Measurements from ENCODE around the gene ATG4A.

ATG4A gene

DNA sequence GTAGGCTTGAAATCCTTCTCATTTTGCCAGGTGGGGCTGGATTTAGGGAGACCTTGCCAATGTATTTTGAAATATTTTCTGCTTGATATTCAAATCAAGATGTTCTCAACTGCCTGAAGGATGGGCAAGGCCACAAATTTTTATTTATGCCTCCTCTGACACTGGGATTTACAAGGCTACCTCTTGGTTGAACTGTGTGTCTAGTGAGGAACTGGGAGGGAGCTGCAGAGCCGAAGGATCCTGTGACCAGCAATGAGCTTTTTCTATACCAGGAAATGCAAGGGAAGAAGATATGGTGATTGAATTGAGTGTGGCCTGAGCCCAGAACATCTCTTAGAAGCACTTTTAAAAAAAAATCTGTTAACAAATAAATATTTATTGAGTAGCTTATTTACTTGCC lies 31.8 kb upstream of the ATG4A start:
- no peak overlapping the region for H3K4me3 ChIP-seq
- no peak for DNase-seq
- no peaks in the 10 kb centered on the region for H3K9me3 ChIP-seq
- H3K36me3 ChIP-seq, result no peaks in the 10 kb centered on the region
- no peaks in the 10 kb centered on the region for H3K27me3 ChIP-seq
- TF ChIP-seq, protein P1, sequence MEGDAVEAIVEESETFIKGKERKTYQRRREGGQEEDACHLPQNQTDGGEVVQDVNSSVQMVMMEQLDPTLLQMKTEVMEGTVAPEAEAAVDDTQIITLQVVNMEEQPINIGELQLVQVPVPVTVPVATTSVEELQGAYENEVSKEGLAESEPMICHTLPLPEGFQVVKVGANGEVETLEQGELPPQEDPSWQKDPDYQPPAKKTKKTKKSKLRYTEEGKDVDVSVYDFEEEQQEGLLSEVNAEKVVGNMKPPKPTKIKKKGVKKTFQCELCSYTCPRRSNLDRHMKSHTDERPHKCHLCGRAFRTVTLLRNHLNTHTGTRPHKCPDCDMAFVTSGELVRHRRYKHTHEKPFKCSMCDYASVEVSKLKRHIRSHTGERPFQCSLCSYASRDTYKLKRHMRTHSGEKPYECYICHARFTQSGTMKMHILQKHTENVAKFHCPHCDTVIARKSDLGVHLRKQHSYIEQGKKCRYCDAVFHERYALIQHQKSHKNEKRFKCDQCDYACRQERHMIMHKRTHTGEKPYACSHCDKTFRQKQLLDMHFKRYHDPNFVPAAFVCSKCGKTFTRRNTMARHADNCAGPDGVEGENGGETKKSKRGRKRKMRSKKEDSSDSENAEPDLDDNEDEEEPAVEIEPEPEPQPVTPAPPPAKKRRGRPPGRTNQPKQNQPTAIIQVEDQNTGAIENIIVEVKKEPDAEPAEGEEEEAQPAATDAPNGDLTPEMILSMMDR (IDR thresholded peaks at IDR 0.05), result no peak
- H3K4me1 ChIP-seq, result no peaks in the 10 kb centered on the region
- intact Hi-C loops (cut with DNase I; ENCODE audit: low total_unique reads), result no loop called here
- H3K27ac ChIP-seq, result no peak overlapping the region

DNA sequence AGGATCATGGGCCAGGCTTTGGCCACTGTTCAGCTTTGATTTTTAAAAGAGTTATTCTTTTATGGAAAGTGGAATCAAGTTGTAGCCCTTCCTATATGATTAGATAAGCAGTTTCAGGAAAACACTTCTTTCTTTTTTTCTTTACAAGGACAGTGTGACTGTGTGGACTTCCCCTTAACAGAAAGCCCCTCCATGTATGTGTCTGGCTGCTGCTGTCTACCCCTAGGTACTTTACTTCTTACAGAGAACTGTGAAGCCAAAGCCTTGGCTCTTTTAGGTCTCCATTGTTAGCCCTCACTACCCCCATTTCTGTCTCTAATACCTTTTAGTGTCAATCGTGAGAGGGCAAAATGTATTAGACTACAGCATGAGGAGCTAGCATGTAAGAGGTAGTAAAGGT lies 27.6 kb upstream of the ATG4A start:
- no peaks in the 10 kb centered on the region for H3K4me1 ChIP-seq
- H3K27me3 ChIP-seq, result no peaks in the 10 kb centered on the region
- H3K27ac ChIP-seq, result no peak overlapping the region
- no peak overlapping the region for H3K4me3 ChIP-seq
- intact Hi-C loops (cut with DNase I; ENCODE audit: low total_unique reads), result no loop called here
- TF ChIP-seq, protein P1 (IDR thresholded peaks at IDR 0.05), result no peak
- no peaks in the 10 kb centered on the region for H3K36me3 ChIP-seq
- H3K9me3 ChIP-seq, result no peaks in the 10 kb centered on the region
- no peak for DNase-seq

DNA sequence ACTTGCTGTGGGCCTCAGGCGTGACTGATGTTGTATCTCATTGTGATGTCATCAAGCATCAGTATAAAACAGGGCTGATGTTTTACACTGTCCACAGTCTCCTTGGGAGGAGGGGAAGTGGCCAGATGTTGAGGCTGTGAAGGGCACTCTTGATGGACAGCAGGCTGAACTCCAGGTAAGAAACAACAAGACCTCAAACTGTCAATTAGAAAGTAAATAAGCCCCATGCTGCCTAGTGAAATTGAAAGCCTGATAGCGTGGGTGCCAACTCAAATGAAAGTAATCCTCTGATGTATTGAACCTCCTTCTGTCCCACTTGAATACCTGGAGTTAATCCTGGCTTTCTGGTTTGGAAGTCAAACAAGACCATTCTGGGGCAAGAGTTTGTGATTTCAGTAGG lies 27.0 kb upstream of the ATG4A start:
- Histone ChIP-seq H3K4me1 (no peaks in the 10 kb centered on the region), H3K27ac (no peak overlapping the region), H3K27me3 (no peaks in the 10 kb centered on the region), H3K36me3 (no peaks in the 10 kb centered on the region), H3K9me3 (no peaks in the 10 kb centered on the region), H3K4me3 (no peak overlapping the region)
- DNase-seq, result no peak
- intact Hi-C loops (cut with DNase I; ENCODE audit: low total_unique reads), result no loop called here
- TF ChIP-seq, protein P1 (IDR thresholded peaks at IDR 0.05), result no peak

DNA sequence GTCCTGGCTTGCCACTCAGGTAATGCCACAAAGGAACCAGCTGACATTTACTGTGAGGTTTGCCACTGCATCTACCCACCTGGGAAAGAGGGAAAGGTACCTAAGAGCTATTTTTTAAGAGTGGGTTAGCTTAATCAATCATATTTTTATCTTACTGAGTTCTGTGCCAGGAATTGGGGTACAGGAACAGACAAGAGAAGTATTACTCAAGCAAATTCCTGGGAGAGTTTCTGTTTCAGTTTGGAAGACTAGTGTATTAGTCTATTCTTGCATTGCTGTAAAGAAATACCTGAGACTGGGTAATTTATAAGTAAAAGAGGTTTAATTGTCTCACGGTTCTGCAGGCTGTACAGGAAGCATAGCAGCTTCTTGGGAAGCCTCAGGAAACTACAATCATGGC lies 23.5 kb upstream of the ATG4A start:
- no peak overlapping the region for H3K27ac ChIP-seq
- intact Hi-C loops (cut with DNase I; ENCODE audit: low total_unique reads), result no loop called here
- TF ChIP-seq, protein P1 (IDR thresholded peaks at IDR 0.05), result no peak
- H3K4me1 ChIP-seq, result no peaks in the 10 kb centered on the region
- H3K27me3 ChIP-seq, result no peaks in the 10 kb centered on the region
- no peak overlapping the region for H3K4me3 ChIP-seq
- no peaks in the 10 kb centered on the region for H3K36me3 ChIP-seq
- no peaks in the 10 kb centered on the region for H3K9me3 ChIP-seq
- no peak for DNase-seq

DNA sequence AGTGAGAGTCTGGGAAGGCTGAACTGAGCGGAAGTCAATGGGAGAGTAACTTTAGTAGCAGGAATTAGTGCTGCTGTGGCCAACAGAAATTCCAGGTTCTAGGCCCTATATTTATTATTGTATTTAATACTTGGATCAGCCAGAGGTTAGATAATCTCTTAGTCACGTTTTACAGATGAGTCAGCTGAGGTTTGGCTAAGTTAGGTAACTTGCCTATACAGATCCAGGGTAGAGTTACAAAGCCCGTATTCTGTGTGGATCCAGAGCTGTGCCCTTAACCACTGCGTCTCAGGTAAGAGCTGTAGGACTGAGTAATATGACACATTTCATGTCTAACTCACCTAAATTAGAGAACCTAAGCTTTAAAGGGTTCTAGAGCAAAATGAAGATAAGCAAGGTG lies 20.7 kb upstream of the ATG4A start:
- TF ChIP-seq, protein P1 (IDR thresholded peaks at IDR 0.05), result no peak
- H3K4me1 ChIP-seq, result no peaks in the 10 kb centered on the region
- H3K4me3 ChIP-seq, result no peak overlapping the region
- no peaks in the 10 kb centered on the region for H3K36me3 ChIP-seq
- no peaks in the 10 kb centered on the region for H3K27me3 ChIP-seq
- H3K9me3 ChIP-seq, result no peaks in the 10 kb centered on the region
- DNase-seq, result no peak
- intact Hi-C loops (cut with DNase I; ENCODE audit: low total_unique reads), result loop anchor here (5.0 kb wide), 1 partner anchor 459 kb away; no protein-coding TSS in a partner anchor
- H3K27ac ChIP-seq, result no peak overlapping the region

DNA sequence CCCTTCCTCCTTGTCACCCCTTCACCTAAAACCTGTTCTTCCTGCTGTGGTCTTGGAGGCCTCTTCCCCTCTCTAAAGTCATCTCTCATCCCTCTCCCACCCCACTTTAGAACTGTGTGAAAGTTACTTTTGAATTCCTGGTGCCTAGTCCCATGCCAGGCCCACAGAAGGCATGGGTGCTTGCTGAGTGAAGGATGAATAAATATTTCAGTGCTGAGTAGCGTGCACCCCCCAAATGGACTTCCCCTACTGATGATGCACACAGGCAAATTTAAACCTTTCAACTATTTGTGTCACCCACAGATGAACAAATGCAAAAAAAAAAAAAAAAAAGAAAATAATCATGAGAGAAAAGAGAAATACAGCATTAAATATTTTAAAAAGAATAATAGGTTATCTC lies 20.0 kb upstream of the ATG4A start:
- H3K27ac ChIP-seq, result no peak overlapping the region
- intact Hi-C loops (cut with DNase I; ENCODE audit: low total_unique reads), result loop anchor here (5.0 kb wide), 1 partner anchor 459 kb away; no protein-coding TSS in a partner anchor
- no peak overlapping the region for H3K4me3 ChIP-seq
- no peaks in the 10 kb centered on the region for H3K4me1 ChIP-seq
- no peaks in the 10 kb centered on the region for H3K36me3 ChIP-seq
- H3K27me3 ChIP-seq, result no peaks in the 10 kb centered on the region
- no peaks in the 10 kb centered on the region for H3K9me3 ChIP-seq
- TF ChIP-seq, protein P1 (IDR thresholded peaks at IDR 0.05), result no peak
- DNase-seq, result no peak
